ENCODE measurements around the gene FPR2. TPM values are rescaled to one million over a fixed set of nuclear protein-coding genes. Genes with fewer than 3 reads are reported as not detected.

The FPR2 gene
- total RNA-seq, 4 donors from 2014 or later, result 0.66 to 4.5 (median 1.0) TPM

GRCh38 chr19:51777570-51778462 lies 16.8 kb downstream of the FPR2 start:
- no peak overlapping the region for H3K4me3 ChIP-seq
- TF ChIP-seq POLR2A (IDR thresholded peaks at IDR 0.05) (no peak), CTCF (IDR thresholded peaks at IDR 0.05) (peak; percentile 54 to 79 (median 77)), EP300 (IDR thresholded peaks at IDR 0.05) (no peak)
- H3K36me3 ChIP-seq, result no peaks in the 10 kb centered on the region
- 31 to 32% methylated on average over 23 of the region's 23 CpGs for WGBS, 2 donors
- peaks cover 0 to 9% (median 0%) of the 10 kb centered on the region in 4 donors for H3K4me1 ChIP-seq
- H3K27ac ChIP-seq, result no peak overlapping the region
- no peaks in the 10 kb centered on the region for H3K9me3 ChIP-seq
- DNase-seq (ENCODE audit: low spot score in 2 of 2), result peak in 1 of 2 donors; percentile 51
- peaks cover 0 to 11% of the 10 kb centered on the region in 2 donors for H3K27me3 ChIP-seq

GRCh38 chr19:51779181-51779580 lies 18.2 kb downstream of the FPR2 start:
- peaks cover 0 to 7% of the 10 kb centered on the region in 2 donors for H3K27me3 ChIP-seq
- H3K9me3 ChIP-seq, result no peaks in the 10 kb centered on the region
- peaks cover 0 to 9% (median 0%) of the 10 kb centered on the region in 4 donors for H3K4me1 ChIP-seq
- no peaks in the 10 kb centered on the region for H3K36me3 ChIP-seq
- no peak overlapping the region for H3K4me3 ChIP-seq
- no peak overlapping the region for H3K27ac ChIP-seq
- TF ChIP-seq POLR2A (IDR thresholded peaks at IDR 0.05) (no peak), EP300 (IDR thresholded peaks at IDR 0.05) (no peak), CTCF (IDR thresholded peaks at IDR 0.05) (no peak)
- no peak for DNase-seq (ENCODE audit: low spot score in 2 of 2)
- 58 to 80% methylated on average over 1 of the region's 1 CpG for WGBS, 2 donors

GRCh38 chr19:51779703-51780102 lies 18.7 kb downstream of the FPR2 start:
- Histone ChIP-seq H3K27me3 (peaks cover 0 to 7% of the 10 kb centered on the region in 2 donors), H3K36me3 (no peaks in the 10 kb centered on the region)
- TF ChIP-seq EP300 (IDR thresholded peaks at IDR 0.05) (no peak), CTCF (IDR thresholded peaks at IDR 0.05) (no peak), POLR2A (IDR thresholded peaks at IDR 0.05) (no peak)

GRCh38 chr19:51780270-51780669 lies 19.3 kb downstream of the FPR2 start:
- no peak for DNase-seq (ENCODE audit: low spot score in 2 of 2)
- WGBS, 2 donors, result 50 to 65% methylated on average over 2 of the region's 2 CpGs
- Histone ChIP-seq H3K27ac (no peak overlapping the region), H3K4me3 (no peak overlapping the region), H3K9me3 (no peaks in the 10 kb centered on the region), H3K4me1 (peaks cover 0 to 9% (median 0%) of the 10 kb centered on the region in 4 donors), H3K27me3 (peaks cover 0 to 7% of the 10 kb centered on the region in 2 donors), H3K36me3 (no peaks in the 10 kb centered on the region)
- no peak for TF ChIP-seq CTCF (IDR thresholded peaks at IDR 0.05)

More at GRCh38 chr19:51779703-51780102, 18.7 kb downstream of the FPR2 start:
- H3K4me3 ChIP-seq, result no peak overlapping the region
- no peak overlapping the region for H3K27ac ChIP-seq
- no peaks in the 10 kb centered on the region for H3K9me3 ChIP-seq
- WGBS, 2 donors, result 51 to 55% methylated on average over 2 of the region's 2 CpGs
- H3K4me1 ChIP-seq, result peaks cover 0 to 9% (median 0%) of the 10 kb centered on the region in 4 donors
- no peak for DNase-seq (ENCODE audit: low spot score in 2 of 2)

GRCh38 chr19:51781999-51782398 lies 21.0 kb downstream of the FPR2 start:
- Histone ChIP-seq H3K27me3 (peaks cover 0 to 7% of the 10 kb centered on the region in 2 donors), H3K4me1 (peaks cover 0 to 9% (median 0%) of the 10 kb centered on the region in 4 donors), H3K36me3 (no peaks in the 10 kb centered on the region), H3K4me3 (no peak overlapping the region), H3K27ac (no peak overlapping the region), H3K9me3 (no peaks in the 10 kb centered on the region)
- DNase-seq (ENCODE audit: low spot score in 2 of 2), result no peak
- TF ChIP-seq POLR2A (IDR thresholded peaks at IDR 0.05) (no peak), CTCF (IDR thresholded peaks at IDR 0.05) (no peak), EP300 (IDR thresholded peaks at IDR 0.05) (no peak)
- 55 to 59% methylated on average over 3 of the region's 3 CpGs for WGBS, 2 donors
